HG03045 (cell line): ENCODE data around the gene FHIT.
"Not testable (repeated sequence)": the region's sequence is repeated elsewhere in the genome, so short reads cannot be mapped to it uniquely, and the experiment has no call there.

Experiments
- ATAC-seq: cut with Tn5 transposase; IDR thresholded peaks from one replicate; pipeline ENCODE4 v1.9.1; 2021; ENCODE audit warnings: mild to moderate bottlenecking, moderate library complexity; ENCODE audit not compliant: unreplicated experiment

The FHIT gene

DNA sequence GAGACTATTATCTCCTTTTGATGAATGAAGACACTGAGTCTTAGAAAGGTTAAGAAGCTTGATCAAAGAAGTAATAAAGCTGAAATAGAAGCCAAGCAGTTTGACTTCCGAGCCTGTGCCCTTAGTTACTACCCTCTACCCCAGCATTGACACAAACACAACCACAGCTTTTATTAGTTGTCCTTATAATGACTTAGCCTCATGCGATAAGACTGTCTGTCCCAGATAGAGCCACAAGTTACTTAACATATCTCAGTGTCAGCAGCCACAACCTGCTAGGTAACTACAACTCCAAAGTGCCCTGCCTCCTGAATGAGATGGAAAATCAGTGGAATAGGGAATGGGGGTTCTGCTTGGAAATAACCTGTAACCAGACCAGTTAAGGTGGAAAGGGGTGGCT lies 1419.9 kb downstream of the FHIT start:
- no peak for ATAC-seq

DNA sequence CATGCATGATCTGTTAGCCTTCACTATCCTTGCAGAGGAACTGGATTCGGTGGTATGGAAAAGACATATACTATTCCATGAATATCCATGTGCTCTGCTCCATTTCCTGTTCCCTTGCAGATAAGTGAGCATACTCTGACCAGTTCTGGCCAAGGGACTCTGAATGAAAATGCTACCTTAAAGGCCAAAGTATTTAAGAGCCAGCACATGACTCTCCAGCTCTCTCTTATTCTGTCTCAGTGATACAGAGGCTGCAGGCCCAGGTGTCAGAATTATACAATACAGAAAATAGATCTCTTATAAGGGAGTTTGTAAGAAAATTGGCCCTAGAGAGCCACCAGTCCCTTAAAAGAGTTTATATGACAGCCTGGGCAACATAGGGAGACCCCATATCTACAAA lies 1421.7 kb downstream of the FHIT start:
- ATAC-seq: no peak

DNA sequence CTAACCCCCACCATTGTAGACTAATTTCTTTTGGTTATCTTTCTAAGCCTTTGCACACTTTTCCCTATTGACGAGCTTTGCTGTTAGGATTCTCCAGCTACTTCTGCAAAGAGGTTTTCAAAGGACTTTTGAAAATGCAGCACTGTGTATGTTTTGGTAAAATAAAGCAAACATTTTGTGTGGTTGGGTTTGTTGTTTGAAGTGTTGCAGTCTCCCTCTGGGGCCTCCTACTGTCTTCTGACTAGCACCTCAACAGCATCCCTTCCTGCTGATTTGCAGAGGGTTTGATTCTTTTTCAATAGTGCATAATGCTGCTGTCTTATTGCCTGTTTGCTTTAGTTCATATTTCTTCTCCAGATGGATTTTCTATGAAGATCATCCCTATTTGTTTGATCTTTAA lies 1426.4 kb downstream of the FHIT start:
- ATAC-seq: no peak

DNA sequence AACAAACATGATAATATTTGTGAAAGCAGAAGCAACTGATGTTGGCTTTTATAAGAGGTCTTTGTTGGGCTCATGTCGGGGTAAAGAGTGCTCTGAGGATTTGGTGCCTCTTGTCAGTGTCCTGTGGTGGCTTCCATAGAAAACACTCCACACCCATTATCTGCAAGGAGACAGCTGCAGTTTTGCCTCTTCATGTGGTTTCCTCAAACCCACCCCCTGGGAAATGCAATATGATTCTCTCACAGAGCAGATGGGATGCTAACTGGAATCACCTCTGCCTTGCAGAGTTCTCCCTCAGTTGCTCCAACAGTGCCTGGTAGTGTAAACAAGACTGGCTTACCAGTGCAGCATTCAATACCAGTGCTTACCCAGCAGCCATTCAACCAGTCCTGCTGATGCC lies 1430.0 kb downstream of the FHIT start:
- no peak for ATAC-seq

DNA sequence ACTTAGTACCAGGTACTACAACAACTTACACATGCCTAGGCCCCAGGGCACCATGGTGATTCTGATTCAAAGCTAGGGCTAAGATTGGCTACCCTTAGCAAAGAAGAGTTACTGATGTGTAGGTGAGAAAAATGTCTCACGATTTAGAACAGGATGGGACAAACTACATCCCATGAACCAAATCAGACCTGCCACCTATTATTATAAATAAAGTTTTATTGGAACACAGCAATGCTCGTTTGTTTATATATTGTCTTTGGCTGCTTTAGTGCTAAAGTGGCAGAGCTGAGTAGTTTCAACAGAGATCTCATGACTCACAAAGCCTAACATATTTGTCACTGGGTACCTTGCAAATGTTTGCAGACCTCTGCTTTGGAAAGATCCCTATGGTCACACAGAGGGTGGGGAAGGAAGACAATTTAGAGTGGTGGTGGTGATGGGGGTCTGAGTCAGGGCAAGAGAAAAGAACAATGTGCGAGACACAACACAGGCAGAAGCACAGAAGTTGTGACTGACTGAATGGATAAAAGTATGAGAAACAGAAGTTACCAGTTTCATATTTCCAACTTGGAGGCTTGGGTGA lies 1430.8 kb downstream of the FHIT start:
- ATAC-seq: no peak

DNA sequence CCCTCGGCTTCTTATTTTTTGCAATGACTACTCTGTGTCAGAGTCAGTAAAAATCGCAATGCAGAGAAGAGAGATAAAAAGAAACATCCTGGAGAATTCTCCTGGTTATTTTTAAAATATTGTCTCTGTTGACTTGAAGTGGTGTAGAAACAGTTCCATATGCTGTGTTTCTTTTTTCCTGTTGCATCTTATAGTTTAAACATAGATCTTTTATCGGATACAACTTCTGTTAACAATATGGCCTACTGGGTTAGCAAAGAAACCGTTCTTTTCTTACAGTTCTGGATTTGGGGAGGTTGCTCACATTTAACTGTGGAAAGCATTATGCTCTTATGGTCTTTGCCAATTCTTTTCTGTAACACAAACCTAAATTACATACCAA lies 1432.3 kb downstream of the FHIT start:
- no peak for ATAC-seq

DNA sequence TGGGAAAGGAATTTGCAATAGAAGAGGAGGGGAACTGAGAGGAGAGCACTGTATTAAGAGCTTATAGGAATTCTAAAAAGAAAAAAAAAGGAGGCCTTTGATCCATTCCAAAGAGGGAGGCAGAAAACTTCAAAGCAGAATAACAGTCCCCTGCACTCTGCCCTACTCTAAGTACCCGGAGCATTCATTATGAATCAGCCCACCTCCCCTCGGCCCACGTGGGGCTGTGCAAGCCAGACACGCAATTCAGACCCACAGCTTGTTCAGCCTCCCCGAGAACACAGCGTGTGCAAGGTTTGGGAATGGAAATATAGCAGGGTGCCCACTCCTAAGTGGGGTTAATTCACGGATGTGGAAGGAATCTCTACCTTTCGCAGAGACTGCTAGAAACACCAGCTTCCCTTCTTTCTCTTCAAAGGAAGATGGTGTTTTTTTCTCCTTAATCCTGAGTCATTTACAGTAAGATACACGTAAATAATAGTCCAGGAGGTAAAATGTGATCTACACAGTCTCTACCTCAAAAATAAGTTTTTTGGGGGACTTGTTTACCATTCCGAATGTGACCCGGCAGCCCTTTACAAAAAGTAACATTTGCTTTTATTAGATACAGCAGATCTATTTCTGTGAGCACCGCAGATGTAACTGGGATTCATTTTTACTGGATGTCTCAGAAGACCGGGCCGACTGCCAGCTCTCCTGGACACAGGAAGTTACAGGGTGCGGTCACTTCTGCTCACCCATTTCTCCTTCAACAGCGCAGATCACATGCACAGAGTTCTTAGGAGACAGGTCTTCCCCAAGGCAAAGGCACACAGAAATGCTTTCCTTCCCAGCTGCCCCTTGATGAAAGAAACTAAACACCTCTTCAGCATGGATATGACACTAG lies 1433.0 kb downstream of the FHIT start:
- ATAC-seq: no peak

DNA sequence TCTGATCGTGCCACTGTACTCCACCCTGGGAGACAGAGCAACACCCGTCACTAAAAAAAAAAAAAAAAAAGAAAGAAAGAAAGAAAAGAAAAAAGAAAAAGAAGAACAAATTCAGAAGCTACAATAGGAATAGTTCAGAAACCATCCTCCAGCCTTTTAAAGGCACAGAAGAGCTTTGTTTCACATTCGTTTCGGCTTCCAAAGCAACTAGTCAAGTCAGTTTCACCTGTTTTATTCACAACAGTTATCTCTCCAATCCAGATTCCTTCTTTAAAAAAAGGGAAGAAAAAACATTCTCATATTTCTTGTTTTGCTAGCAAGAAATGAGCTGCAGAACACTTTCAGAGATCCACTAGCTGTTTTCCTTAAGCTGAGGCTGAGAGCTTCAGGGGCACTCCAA lies 1433.7 kb downstream of the FHIT start:
- no peak for ATAC-seq

DNA sequence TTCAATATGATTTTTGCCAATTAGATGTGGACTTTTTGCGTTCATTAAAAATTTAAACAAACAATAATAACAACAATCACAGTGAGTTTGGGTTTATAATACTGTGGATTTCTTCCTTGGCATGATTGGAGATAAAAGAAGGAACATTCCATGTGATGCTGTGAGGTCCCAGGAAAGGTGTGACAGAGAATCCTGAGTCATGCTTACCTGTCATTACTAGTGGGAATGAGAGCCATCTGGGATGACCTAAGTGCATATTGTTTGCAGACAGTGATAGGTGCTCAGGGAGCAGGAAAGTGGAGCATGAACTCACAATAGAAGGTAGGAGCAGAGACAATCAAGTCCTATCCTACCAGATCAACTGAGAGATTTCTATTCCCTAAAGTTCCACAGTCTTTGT lies 1434.9 kb downstream of the FHIT start:
- no peak for ATAC-seq

DNA sequence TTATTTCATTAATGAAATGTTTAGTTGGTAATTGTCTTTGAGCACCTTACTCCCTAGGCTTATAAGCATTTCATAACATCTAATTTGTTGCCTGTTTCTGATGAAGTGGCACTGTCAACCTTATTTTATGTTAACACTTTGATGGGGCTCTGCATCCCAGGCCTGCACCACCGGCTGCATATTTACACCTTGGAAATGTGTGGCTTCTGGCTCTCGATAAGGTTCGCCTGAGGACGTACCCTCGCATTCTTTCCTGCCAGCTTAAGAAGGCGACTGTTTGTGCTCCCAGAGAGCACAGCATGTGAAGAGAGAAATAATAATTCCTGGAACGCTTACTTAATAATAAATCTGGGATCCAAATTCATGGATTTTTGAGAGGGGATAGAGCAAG lies 1438.1 kb downstream of the FHIT start:
- no peak for ATAC-seq

DNA sequence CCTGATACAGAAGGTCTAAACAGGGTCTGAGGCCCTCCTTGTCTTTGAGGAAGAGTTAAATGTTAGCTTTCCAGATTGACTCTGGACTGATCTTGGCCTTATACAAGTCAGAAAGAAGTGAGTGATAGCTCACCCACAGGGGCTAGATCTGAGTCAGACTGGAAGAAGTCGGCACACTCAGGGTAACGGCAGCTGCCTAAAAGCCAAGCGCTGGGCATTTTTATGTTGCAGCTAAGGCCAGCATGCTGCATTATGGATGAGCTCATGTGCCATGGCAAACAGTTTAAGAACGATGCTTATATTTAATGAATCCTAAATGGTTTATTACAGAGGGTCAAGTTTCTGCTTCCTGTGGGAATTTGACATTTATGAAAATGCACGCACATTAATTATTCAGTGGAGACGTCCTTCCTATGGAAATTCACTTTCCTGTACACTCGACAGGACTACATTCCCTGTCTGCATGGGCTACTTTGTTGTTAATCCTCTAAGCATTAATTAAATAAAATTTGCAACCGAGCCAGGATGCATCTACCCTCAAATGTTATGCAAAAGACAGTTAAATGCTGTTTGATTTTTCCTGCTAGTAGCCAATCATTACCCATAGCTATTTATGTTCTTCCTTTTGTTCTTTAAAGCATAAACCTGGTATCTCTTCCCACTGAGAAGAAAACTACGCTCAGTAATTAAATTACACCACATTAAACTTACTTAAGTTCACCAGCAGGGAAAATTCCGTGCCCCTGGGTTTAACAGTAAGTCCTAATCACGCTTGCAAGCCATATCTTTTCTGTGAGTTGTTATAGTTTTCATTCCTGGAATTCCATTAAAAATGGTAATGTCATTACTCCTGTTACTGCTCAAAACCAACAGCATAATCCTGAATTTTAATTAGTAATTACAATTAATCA lies 1438.8 kb downstream of the FHIT start:
- ATAC-seq: no peak

DNA sequence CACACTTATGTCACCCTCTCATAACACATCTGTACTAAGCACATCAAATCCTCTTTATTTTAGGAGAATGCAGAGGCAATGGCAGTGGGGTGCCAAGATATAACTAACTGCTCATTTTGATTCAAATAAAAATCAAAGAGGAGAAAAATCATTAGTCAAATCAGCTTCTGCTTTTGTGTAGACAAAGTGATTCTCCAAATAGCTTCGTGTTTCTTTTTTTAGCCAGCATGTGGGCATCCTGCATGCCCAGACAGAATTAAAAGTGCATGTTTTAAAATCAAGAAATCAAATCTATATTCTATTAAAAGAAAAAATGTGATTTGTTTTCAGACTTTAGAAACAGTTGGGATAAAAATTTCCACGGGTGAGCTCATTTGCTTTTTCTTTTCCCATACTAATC lies 1440.1 kb downstream of the FHIT start:
- no peak for ATAC-seq

DNA sequence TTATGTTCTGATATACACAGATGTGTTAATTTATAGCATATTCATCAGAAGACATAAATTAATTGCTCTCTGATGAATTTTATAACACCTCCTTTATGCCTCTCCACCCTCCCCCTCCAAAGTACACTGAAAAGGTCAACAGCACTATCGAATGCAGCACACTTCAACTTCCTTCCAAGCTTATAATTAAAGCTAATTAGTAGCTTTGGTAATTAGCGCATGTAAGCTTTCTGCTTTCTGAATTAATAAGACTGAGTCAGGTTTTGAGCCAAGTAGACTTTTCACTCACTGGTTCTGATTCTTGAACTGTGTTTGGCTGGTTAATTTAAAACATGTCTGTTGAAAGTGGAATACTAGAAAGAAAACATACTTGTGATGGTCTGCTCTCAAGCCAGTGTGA lies 1440.6 kb downstream of the FHIT start:
- ATAC-seq: no peak

DNA sequence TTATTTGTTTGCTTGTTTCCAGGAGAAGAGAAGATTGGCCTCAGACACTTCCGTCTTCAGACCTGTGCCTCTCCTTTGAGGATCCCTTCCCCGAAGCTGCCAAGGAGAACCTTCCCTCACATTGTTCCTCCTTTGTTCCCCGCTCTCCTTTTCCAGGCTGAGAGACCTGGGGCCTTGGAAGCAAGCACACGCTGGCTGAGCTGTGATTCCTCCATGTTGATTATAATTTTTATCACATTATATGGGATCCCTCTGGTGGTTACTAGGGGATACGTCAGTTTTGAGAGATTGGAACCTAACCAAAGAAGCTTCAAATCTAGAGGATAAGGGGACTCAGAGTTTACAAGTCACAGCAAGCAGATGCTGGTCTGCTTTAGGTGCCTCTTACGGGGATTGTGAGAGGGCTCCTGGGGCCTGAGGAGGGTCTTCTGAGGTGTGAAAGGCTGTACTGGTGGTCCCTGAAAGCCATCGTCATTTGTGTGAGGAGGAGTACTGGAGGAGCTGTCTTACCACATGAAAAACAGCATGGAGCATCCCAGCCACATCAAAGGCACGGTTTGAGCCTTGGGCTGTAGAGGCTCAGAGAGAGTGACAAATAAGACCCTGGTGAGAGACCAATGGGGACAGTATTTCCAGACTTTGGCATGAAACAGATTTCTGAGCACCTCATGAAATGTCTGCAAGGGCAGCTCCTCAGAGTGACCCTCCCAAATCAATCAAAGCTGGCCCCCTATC lies 1441.4 kb downstream of the FHIT start:
- ATAC-seq: no peak

DNA sequence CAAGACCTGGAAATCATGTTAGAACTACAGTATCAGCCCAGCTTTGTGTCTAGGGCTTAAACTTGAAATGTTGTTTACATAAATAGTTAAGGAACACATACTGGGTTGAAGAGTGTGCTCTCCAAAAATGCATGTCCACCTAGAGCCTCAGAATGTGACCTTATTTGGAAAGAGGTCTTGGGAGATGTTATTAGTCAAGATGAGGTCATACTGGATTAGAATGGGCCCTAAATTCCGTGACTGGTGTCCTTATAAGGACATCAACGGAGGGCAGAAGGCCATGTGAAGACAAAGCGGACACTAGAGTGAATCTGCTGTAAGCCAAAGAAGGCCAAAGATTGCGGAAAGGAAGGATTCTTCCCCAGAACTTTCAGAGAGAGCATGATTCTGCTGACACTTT lies 1442.2 kb downstream of the FHIT start:
- ATAC-seq: no peak

DNA sequence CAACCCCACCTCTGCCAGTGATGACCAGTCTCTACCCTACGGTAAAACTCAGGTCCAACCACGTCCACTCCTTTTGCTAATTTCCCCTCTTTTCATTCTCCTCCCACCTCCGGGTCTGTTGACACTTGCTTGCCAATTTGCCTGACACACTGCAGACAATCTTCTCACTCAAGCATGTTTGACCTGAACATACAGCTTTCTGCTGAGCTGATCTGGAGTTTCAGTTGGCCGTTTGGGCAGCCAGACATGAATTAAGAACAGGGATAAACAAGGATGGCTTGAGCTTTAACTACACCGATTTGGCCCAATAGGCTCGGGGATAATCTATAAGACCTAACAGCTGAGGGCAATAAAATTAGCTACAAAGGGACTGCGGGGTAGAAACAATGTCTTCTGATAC lies 1442.8 kb downstream of the FHIT start:
- no peak for ATAC-seq

DNA sequence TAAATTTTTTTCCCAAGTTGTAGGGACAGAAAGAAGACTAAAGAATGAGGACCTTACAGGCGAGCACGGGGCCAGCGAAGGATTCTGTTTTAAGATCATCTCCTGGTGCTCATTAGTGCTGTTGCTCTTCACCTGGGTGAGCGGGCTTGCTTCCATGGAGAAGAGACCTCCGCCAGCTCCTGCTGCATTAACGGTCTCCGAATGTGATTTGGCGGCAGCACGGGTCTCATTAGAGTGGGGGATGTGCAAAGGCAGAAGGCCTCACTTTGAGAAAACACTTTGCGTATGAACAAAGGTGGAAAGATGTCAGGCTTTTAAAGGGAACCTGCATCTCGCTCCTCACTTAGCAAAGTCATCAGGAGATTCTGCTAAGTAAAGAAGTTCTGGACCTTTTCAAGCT lies 1448.0 kb downstream of the FHIT start:
- no peak for ATAC-seq

DNA sequence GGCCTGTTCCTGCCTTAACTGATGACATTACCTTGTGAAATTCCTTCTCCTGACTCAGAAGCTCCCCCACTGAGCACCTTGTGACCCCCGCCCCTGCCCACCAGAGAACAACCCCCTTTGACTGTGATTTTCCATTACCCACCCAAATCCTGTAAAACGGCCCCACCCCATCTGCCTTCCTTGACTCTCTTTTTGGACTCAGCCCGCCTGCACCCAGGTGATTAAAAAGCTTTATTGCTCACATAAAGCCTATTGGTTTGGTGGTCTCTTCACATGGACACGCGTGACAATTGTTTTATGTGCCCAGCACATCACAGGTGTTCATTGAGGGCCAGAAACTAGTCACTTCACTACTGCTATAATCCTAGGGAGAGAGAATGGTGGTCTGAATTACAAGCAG lies 1448.8 kb downstream of the FHIT start:
- not testable (repeated sequence) for ATAC-seq

DNA sequence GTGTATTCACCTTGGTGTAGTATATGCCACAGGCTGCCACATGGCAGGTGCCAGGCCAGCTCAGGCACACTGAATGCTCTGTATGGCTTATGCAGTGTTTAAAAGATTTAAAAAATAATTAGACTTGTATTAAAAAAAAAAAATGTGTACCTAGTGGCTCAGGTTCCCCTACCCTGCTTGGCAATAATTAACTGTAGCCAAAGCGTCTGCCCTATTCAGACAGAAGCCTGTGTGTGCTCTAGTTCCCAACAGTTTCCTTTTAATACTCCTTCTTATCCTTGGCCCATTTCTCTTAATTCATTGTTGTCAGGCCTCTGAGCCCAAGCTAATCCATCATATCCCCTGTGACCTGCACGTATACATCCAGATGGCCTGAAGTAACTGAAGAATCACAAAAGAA lies 1449.2 kb downstream of the FHIT start:
- ATAC-seq: no peak

DNA sequence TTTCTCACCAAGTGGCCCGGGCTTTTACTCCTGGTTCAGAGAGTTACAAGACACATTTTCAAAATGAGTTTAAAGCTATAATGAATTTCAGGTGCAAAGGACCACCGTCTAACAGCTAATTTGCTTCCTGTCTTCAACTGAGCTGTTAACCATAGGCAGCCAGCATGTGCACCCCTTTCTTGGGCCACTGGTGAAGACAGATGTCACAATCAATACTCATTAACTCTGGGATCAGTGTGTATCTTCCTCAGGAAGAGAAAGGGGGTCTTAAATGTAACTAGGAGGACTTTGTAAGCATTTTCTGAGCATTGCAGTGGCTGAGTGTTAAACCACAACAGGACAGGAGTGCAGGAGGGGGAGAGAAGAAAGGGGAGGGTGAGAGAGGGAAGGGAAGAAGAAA lies 1450.8 kb downstream of the FHIT start:
- ATAC-seq: no peak
